ENCODE results near the gene TWIST1.

DNA sequence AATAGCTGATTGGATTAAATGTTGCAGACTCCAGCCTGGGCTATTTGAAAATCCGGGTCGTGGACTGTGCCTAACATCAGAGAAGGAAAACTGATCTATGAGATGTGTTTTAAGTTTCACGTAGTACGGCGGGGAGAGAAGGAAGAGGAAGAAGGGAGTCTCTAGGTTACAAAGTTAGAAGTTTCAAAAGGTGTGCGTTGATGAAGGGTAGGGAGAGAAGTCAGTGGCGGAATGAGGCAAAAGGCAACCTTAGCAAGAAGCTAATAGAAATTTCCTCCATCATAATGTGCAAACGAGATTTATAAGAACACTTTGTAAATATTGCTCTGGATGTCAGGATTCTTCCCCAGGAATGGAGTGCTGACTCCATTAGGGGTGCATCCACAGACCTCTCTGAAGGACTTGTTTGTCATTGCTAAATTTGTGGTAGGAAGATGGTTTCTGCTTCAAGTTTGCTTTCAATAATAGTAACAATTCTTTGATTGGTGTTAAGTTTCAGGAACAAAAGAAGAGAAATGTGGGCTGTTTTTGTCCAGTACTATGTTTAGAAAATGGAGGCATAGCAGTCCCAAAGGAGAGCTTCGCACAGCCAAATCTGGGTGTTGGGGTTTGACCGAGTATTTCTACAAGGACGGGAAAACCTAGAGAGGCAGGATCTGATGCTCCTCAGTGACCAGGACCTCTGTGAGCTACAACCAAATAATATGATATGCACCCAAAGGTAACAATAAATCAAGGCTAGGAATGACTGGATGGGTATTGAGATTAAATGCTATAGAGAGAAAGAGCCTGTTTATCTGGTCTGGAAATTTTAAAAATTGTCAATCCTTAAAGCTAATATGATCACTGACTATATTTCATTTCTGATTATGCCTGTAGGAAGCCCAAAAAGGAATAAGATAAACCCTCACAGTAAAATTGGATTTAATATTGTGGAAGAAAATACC is 8.2 kb downstream of the TWIST1 start:
- TF ChIP-seq YY1 (IDR thresholded peaks at IDR 0.05; ENCODE audit: insufficient read depth, insufficient read length) (no peak), ZNF274 (IDR thresholded peaks at IDR 0.05; ENCODE audit: low read depth, low read length) (no peak)

Data from NT2/D1 (cell line).